Adipocyte (in vitro differentiated cells): ENCODE results near the gene SPATA4.

Experiments used
- DNase-seq: peaks from one replicate; pipeline ENCODE4 v3.0.0-alpha.2; 2015; ENCODE audit warnings: low read depth
- H3K27me3 ChIP-seq: replicated peaks from 2 replicates; pipeline ENCODE4 v1.7.0; 2013; ENCODE audit warnings: mild to moderate bottlenecking, low read length, moderate library complexity; ENCODE audit not compliant: control insufficient read depth, insufficient read depth
- H3K36me3 ChIP-seq: 2 replicates; pipeline ENCODE4 v1.7.0; 2013; ENCODE audit warnings: low read length, mild to moderate bottlenecking, moderate library complexity; ENCODE audit not compliant: control insufficient read depth, insufficient read depth, severe bottlenecking
- H3K4me1 ChIP-seq: 2 replicates; pipeline ENCODE4 v1.7.0; 2013; ENCODE audit warnings: mild to moderate bottlenecking, low read length, moderate library complexity; ENCODE audit not compliant: control insufficient read depth, insufficient read depth
- H3K4me3 ChIP-seq: 2 replicates; pipeline ENCODE4 v1.7.0; 2013; ENCODE audit warnings: mild to moderate bottlenecking, low read length, moderate library complexity
- H3K9ac ChIP-seq: 2 replicates; pipeline ENCODE4 v1.7.0; 2013; ENCODE audit warnings: mild to moderate bottlenecking, low read length, moderate library complexity
- H3K9me3 ChIP-seq: 2 replicates; pipeline ENCODE4 v1.7.0; 2013; ENCODE audit warnings: mild to moderate bottlenecking, low read length, moderate library complexity; ENCODE audit not compliant: control insufficient read depth

The SPATA4 gene

DNA sequence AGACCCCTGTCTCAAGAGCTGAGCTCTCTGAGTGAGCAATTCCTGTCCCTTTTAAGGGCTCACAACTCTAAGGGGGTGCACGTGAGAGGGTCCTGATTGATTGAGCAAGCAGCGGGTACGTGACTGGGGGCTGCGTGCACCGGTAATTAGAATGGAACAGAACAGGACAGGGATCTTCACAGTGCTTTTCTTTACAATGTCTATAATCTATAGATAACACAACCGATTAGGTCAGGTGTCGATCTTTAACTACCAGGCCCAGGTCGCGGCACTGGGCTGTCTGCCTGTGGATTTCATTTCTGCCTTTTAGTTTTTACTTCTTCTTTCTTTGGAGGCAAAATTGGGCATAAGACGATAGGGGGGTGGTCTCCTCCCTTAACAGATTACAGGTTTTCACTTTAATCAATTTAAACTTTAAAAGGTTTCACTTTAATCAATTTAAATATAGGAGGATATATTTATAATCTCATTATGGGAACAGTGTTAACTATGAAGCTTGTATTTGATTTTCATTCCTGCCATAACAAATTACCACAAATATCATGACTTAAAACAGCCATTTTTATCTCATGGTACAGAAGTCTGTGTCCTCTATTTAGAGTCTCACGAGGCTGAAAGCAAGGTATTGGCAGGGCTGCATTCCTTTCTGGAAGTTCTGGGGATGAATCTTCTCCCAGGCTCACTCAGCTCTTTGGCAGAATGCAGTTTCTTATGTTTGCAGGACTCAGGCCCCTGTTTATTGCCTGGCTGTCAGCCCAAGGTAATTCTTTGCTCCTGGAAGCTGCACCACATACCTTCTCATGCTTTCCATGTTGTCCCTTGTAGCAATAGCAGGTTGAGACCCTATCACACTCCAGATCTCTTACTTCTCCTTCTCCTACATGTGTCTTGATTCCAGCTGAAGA lies 5.2 kb downstream of the SPATA4 start:
- H3K9me3 ChIP-seq, result no peaks in the 10 kb centered on the region
- DNase-seq, result peak; percentile 16

DNA sequence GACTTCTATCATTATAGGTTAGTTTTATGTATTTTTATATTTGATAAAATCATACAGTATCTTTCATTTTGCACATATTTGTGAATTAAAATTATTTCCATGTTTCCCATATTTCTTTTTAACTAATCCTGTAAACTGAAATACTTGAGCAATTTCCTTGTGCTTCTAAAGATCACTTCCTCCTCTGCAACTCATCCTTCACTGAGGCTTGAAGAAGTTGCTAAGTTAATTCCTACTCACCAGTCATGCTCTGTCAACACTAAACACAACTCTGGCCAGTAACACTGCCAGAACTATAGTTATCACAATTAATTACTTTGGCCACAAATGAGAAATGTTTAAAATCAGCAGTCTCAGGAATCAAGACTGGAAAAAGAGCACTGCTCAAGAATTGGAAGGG lies 6.7 kb downstream of the SPATA4 start:
- no peaks in the 10 kb centered on the region for H3K9me3 ChIP-seq
- H3K36me3 ChIP-seq, result no peaks in the 10 kb centered on the region
- no peak overlapping the region for H3K9ac ChIP-seq
- H3K4me1 ChIP-seq, result peaks cover 34% of the 10 kb centered on the region
- no peak overlapping the region for H3K4me3 ChIP-seq
- H3K27me3 ChIP-seq, result no peaks in the 10 kb centered on the region
- DNase-seq, result no peak

More for the DNA sequence above, 5.2 kb downstream of the SPATA4 start:
- no peaks in the 10 kb centered on the region for H3K27me3 ChIP-seq
- H3K4me3 ChIP-seq, result no peak overlapping the region
- no peaks in the 10 kb centered on the region for H3K36me3 ChIP-seq
- H3K4me1 ChIP-seq, result peaks cover 29% of the 10 kb centered on the region
- H3K9ac ChIP-seq, result no peak overlapping the region

DNA sequence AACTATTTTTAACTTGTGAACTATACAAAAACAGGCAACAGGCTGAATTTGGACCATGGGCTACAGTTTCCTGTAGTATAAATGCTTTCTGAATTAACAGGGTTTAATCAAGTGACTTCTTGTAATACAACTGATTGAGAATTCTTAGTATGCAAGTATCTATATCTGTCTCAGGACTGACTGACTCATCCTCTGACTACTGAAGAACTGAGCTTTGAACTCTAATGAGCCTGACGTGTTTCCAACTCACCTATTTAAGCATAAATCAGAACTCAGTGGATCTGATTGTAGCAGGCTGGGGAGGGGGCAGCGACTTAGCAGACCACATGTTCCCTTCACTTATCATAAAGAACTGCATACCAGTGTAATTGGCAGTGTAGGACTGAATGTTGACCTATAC lies 7.8 kb downstream of the SPATA4 start:
- no peak overlapping the region for H3K9ac ChIP-seq

DNA sequence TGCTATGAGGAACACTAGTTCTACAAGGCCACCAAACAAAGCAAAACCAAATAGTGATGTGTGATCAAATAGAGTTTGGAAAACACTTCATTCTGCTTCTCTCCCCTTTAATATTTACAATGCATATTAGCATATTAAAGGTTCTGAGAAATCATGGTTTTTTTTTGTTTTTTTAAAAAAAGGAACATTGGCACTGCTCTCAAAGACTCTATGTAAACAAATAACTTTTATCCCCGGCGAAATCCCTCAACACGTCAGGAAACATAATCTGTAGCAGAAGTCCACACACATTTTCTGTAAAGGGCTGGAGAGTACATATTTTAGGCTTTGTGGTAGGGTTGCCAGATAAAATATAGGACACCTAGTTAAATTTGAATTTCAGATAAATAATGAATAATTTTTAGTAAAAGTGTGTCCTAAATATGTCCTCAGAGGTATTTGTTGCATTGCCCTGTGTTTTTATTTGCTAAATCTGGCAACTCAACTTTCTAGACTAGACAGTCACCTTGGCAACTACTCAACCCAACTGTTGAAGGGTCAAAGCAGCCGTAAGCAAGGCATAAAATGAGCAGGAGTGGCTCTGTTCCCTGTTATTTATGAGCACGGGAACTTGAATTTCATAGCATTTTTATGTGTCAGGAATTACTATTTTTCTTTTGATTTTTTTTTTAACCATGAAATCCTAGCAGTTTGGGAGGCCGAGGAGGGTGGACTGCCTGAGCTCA lies 8.6 kb downstream of the SPATA4 start:
- H3K9ac ChIP-seq, result no peak overlapping the region
- DNase-seq, result peak; percentile 21
- H3K4me1 ChIP-seq, result peaks cover 18% of the 10 kb centered on the region
- H3K4me3 ChIP-seq, result no peak overlapping the region
- no peaks in the 10 kb centered on the region for H3K9me3 ChIP-seq
- no peaks in the 10 kb centered on the region for H3K27me3 ChIP-seq
- no peaks in the 10 kb centered on the region for H3K36me3 ChIP-seq

More for the DNA sequence above, 7.8 kb downstream of the SPATA4 start:
- H3K4me1 ChIP-seq, result peaks cover 25% of the 10 kb centered on the region
- H3K27me3 ChIP-seq, result no peaks in the 10 kb centered on the region
- H3K36me3 ChIP-seq, result no peaks in the 10 kb centered on the region
- no peak overlapping the region for H3K4me3 ChIP-seq
- no peak for DNase-seq
- H3K9me3 ChIP-seq, result no peaks in the 10 kb centered on the region

DNA sequence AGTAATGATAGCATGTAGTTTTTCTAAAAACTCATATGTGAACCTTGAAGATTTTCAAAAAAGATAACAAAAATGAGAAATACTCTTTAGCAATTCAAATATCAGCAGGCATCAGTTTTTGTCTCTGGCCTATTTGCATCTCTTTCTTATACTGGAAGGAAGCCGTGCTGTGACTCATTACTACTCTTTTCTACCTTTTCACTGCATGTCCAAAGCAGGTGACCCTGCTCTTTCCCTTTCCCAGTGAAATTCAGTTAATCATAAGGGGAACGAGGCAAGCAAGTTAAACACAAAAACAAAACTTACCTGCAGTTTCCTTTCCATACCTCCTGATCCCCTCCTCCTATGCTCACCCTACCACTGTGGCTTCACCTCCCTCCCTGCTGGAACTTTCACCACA lies 9.3 kb downstream of the SPATA4 start:
- Histone ChIP-seq H3K4me3 (no peak overlapping the region), H3K36me3 (no peaks in the 10 kb centered on the region), H3K9ac (no peak overlapping the region), H3K9me3 (no peaks in the 10 kb centered on the region), H3K4me1 (peaks cover 18% of the 10 kb centered on the region), H3K27me3 (no peaks in the 10 kb centered on the region)
- no peak for DNase-seq

DNA sequence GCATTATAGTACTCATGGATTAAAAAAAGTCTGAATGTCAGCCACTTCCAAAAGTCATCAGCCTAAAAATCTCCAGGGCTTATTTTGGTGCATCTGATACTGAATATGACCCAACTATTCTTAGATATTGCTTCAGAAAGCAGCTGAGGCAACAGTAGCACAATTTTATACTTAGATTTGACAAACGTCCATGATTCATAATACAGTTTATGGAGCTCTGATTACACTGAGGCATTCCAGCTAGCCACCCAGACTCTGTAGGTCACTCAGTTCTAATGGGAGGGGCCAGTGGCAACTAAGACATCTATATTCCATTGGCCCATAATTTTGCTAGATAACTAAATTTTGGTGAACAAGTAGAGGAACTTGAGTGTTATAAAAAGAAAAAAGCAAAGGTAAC lies 10.3 kb downstream of the SPATA4 start:
- Histone ChIP-seq H3K27me3 (no peaks in the 10 kb centered on the region), H3K36me3 (no peaks in the 10 kb centered on the region), H3K4me1 (peaks cover 18% of the 10 kb centered on the region), H3K4me3 (no peak overlapping the region), H3K9ac (no peak overlapping the region), H3K9me3 (no peaks in the 10 kb centered on the region)
- DNase-seq, result peak; percentile 87

DNA sequence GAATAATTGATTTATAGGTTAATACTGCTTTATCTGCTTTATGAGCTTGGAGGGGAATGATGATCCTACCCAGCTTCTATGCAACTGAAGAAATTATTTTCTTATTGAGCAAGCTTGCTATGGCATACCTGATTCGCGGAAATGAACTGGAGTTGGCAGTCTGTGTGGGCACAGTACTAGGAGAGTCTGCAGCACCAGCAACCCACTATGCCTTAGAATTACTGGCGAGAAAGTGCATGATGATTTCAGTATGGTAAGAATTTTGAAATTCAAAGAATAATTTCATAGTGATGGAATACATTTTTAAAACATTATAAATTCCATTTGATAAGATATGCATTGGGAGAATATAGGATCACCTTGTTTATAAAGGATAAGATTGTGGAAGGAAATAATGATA lies 32.3 kb downstream of the SPATA4 start:
- Histone ChIP-seq H3K27me3 (no peaks in the 10 kb centered on the region), H3K9ac (no peak overlapping the region), H3K4me1 (no peaks in the 10 kb centered on the region), H3K4me3 (no peak overlapping the region), H3K36me3 (no peaks in the 10 kb centered on the region), H3K9me3 (no peaks in the 10 kb centered on the region)
- no peak for DNase-seq

DNA sequence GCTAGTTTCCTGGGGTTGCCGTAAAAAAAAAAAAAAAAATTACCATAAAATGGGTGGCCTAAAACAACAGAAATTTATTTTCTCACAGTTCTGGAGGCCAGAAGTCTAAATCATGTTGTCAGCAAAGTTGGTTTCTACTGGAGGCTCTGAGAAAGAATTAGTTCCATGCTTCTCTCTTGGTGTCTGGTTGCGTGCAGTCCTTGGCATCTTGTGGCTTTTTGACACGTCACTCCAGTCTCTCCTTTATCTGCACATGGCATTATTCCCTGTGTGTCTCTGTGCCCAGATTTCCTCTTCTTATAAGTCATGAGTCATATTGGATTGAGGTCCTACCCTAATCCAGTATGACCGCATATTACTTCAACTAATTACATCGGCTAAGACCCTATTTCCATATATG lies 38.7 kb downstream of the SPATA4 start:
- Histone ChIP-seq H3K9me3 (no peaks in the 10 kb centered on the region), H3K36me3 (no peaks in the 10 kb centered on the region), H3K4me3 (no peak overlapping the region), H3K9ac (no peak overlapping the region), H3K4me1 (no peaks in the 10 kb centered on the region), H3K27me3 (no peaks in the 10 kb centered on the region)
- no peak for DNase-seq

DNA sequence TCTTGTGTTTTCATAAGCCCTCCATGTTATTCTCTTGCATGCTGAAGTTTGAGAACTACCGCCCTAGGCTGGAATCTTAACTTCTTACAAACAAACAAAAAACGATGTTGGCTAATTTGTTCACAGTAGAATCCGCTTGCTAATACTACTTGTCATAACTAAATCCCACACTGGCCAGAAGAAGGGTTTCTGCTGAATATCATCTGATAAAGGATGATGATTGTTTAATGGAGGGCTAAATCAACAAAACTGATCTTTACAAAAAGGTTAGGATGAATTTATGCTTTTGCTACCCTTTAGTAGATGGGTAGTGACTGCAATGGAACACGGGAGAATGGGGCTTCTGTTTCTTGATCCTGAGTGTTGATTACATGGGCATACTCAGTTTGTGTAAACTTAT lies 42.3 kb downstream of the SPATA4 start:
- Histone ChIP-seq H3K9me3 (no peaks in the 10 kb centered on the region), H3K36me3 (no peaks in the 10 kb centered on the region), H3K27me3 (no peaks in the 10 kb centered on the region), H3K9ac (no peak overlapping the region), H3K4me3 (no peak overlapping the region), H3K4me1 (no peaks in the 10 kb centered on the region)
- DNase-seq, result no peak

DNA sequence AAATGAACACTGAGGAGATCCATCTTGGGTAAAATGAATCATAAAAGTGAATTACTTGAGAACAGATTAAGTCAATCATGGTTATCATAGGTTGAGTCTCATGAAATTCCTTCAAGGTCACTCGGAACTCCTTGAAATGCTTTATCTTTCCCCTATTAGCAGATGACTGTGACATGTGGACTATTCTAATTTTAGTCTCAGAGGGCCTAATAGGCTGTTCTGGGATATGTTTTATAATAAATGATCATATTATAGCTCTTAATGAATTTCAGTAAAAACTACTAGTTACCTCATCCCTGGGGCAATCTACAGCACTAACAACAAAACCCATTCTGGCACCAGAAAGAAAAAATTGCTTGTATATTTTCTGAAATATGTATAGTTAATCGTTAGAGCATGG lies 44.7 kb downstream of the SPATA4 start:
- Histone ChIP-seq H3K4me1 (no peaks in the 10 kb centered on the region), H3K36me3 (no peaks in the 10 kb centered on the region), H3K9me3 (no peaks in the 10 kb centered on the region)

DNA sequence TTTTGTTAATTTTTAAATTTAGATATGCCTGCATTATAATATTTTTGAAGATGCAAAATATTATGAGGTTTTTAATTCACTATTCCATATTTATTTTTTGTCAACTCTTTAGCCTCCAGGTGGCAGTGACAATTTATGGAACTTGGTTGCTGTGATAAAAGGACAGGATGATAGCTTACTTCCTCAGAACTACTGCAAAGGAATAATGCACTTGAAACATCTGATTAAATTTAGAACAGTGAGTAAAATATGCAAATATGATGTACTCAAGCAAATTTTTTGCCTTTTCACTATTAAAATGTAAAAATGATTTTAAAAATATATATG lies 45.1 kb downstream of the SPATA4 start:
- Histone ChIP-seq H3K4me1 (no peaks in the 10 kb centered on the region), H3K36me3 (no peaks in the 10 kb centered on the region), H3K9me3 (no peaks in the 10 kb centered on the region), H3K27me3 (no peaks in the 10 kb centered on the region), H3K4me3 (no peak overlapping the region), H3K9ac (no peak overlapping the region)
- DNase-seq, result peak; percentile 73

More for the DNA sequence above, 44.7 kb downstream of the SPATA4 start:
- no peak overlapping the region for H3K4me3 ChIP-seq
- no peaks in the 10 kb centered on the region for H3K27me3 ChIP-seq
- no peak for DNase-seq
- no peak overlapping the region for H3K9ac ChIP-seq
